A673 (cell line): ENCODE data around the gene DCAF8. TPM values are rescaled to one million over a fixed set of nuclear protein-coding genes. Genes with fewer than 3 reads are reported as not detected.

Experiments used
- BruUV-seq: library from RNA; stranded (reverse); fragments of 400-500 nt; replicated peaks from 2 replicates; lab custom pipeline; 2021; lab: Mats Ljungman, UMichigan
- CTCF ChIA-PET: fragments of 300-600 bp; sonication (Branson Sonifier 250); formaldehyde crosslinking; loops from one replicate; lab custom pipeline; 2022; ENCODE audit warnings: antibody characterized with exemption; lab: Charles Lee
- POLR2A ChIA-PET: fragments of 300-600 bp; sonication (Branson Sonifier 250); formaldehyde crosslinking; loops from one replicate; lab custom pipeline; 2022; ENCODE audit warnings: antibody characterized with exemption; ENCODE audit not compliant: low non-redundant PET; lab: Charles Lee
- DNase-seq: peaks from one replicate; pipeline ENCODE4 v3.0.0-alpha.2; 2015; ENCODE audit warnings: low spot score
- H3K27ac ChIP-seq: fragments of 200-600 bp; sonication (generic); 2 replicates; pipeline ENCODE4 v1.5.1; 2016; ENCODE audit warnings: mixed run types, low read depth, mild to moderate bottlenecking, mixed read lengths, antibody characterized with exemption, low read length; ENCODE audit not compliant: poor library complexity, severe bottlenecking
- H3K27me3 ChIP-seq: fragments of 200-600 bp; sonication (generic); replicated peaks from 2 replicates; pipeline ENCODE4 v1.6.1; 2017; ENCODE audit warnings: mixed run types, low read depth, mild to moderate bottlenecking, mixed read lengths, antibody characterized with exemption, low read length; ENCODE audit not compliant: insufficient read depth, poor library complexity
- H3K36me3 ChIP-seq: fragments of 200-600 bp; sonication (generic); 2 replicates; pipeline ENCODE4 v1.6.1; 2016; ENCODE audit warnings: mixed run types, mild to moderate bottlenecking, mixed read lengths, antibody characterized with exemption, low read length; ENCODE audit not compliant: insufficient read depth, poor library complexity, severe bottlenecking
- H3K4me1 ChIP-seq: fragments of 200-600 bp; sonication (generic); 2 replicates; pipeline ENCODE4 v1.6.1; 2017; ENCODE audit warnings: mixed run types, mild to moderate bottlenecking, mixed read lengths, antibody characterized with exemption, low read length; ENCODE audit not compliant: insufficient read depth, poor library complexity, severe bottlenecking
- H3K4me3 ChIP-seq: fragments of 200-600 bp; sonication (generic); 2 replicates; pipeline ENCODE4 v1.5.1; 2016; ENCODE audit warnings: low read depth, mixed run types, mild to moderate bottlenecking, mixed read lengths, low read length; ENCODE audit not compliant: poor library complexity, severe bottlenecking
- H3K9me3 ChIP-seq: fragments of 200-600 bp; sonication (generic); 2 replicates; pipeline ENCODE4 v1.6.1; 2016; ENCODE audit warnings: mixed run types, low read depth, mild to moderate bottlenecking, mixed read lengths, antibody characterized with exemption, low read length; ENCODE audit not compliant: poor library complexity, severe bottlenecking
- EZH2 ChIP-seq: fragments of 200-600 bp; sonication (generic); IDR thresholded peaks from 2 replicates; pipeline ENCODE4 v1.6.1; 2017; ENCODE audit warnings: borderline replicate concordance, low read depth, mild to moderate bottlenecking, mixed read lengths, antibody characterized with exemption, low read length; ENCODE audit not compliant: poor library complexity, severe bottlenecking
- intact Hi-C: fragments of 100-400 bp; cut with micrococcal nuclease; formaldehyde crosslinking; loops from one replicate; pipeline ENCODE4 v1.10.0; 2022; ENCODE audit not compliant: unreplicated experiment
- total RNA-seq: library from RNA; stranded (reverse); gene quantifications from 2 replicates; pipeline ENCODE4 v1.2.3, GENCODE V29; 2021
- TF ChIP-seq, protein P1 (sequence below): fragments of 300-800, 200-600 bp; sonication (generic); conservative IDR thresholded peaks from 2 replicates; pipeline ENCODE4 v1.5.1; 2017; ENCODE audit warnings: low read depth, mild to moderate bottlenecking, antibody characterized with exemption, low read length, moderate library complexity, mixed read lengths

The DCAF8 gene
- total RNA-seq, 1 experiment from 2014 or later: 108 TPM

DNA sequence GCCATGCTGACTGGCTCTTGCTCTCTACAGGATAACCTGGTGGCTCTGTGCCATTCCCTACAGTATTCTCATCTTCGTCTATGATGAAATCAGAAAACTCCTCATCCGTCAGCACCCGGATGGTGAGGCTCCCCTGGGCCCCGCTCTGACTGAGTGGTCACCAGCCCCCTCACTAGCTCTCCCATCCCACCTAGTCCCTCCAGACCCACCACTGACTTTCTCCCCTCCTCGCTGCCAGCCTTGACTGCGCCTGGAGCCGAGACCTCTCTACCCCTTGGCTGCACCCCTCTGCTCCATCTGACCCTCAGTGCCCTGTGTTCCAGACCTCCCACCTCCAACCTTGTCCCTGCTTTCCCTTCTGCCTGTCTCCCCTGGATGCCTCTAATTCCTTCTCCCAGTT is 76.1 kb downstream of the DCAF8 start:
- no TSS peak for BruUV-seq
- Histone ChIP-seq H3K9me3 (no peaks in the 10 kb centered on the region), H3K4me3 (no peak overlapping the region), H3K27me3 (no peaks in the 10 kb centered on the region), H3K27ac (no peak overlapping the region), H3K4me1 (no peaks in the 10 kb centered on the region), H3K36me3 (no peaks in the 10 kb centered on the region)
- POLR2A ChIA-PET: no interaction called here
- intact Hi-C loops: no loop called here
- no peak for TF ChIP-seq EZH2
- TF ChIP-seq, protein P1, sequence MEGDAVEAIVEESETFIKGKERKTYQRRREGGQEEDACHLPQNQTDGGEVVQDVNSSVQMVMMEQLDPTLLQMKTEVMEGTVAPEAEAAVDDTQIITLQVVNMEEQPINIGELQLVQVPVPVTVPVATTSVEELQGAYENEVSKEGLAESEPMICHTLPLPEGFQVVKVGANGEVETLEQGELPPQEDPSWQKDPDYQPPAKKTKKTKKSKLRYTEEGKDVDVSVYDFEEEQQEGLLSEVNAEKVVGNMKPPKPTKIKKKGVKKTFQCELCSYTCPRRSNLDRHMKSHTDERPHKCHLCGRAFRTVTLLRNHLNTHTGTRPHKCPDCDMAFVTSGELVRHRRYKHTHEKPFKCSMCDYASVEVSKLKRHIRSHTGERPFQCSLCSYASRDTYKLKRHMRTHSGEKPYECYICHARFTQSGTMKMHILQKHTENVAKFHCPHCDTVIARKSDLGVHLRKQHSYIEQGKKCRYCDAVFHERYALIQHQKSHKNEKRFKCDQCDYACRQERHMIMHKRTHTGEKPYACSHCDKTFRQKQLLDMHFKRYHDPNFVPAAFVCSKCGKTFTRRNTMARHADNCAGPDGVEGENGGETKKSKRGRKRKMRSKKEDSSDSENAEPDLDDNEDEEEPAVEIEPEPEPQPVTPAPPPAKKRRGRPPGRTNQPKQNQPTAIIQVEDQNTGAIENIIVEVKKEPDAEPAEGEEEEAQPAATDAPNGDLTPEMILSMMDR: no peak
- CTCF ChIA-PET: no interaction called here
- no peak for DNase-seq

DNA sequence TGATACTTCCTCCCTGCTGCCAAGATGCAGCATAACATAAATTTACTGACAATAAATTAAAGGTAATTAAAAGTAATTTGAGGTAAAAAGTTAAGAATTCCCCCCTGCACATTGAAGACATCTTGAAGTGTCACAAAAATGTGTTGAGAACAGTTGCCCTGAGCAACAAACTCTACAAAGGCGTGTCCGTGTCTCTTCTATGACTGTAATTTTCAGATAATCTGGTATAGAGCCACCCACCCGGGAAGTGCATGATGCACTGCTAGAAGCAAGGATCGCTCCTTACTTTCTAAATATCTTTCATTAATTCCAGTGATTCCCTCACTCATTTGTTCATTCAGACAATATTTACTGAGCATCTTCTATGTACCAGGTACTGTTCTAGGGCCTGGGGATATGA is 83.0 kb downstream of the DCAF8 start:
- intact Hi-C loops: no loop called here
- H3K4me1 ChIP-seq: no peaks in the 10 kb centered on the region
- DNase-seq: no peak
- H3K4me3 ChIP-seq: no peak overlapping the region
- BruUV-seq: no TSS peak
- TF ChIP-seq EZH2: no peak
- TF ChIP-seq, protein P1: no peak
- ChIA-PET POLR2A (no interaction called here), CTCF (no interaction called here)
- no peaks in the 10 kb centered on the region for H3K9me3 ChIP-seq
- no peaks in the 10 kb centered on the region for H3K36me3 ChIP-seq
- H3K27me3 ChIP-seq: no peaks in the 10 kb centered on the region
- H3K27ac ChIP-seq: no peak overlapping the region

DNA sequence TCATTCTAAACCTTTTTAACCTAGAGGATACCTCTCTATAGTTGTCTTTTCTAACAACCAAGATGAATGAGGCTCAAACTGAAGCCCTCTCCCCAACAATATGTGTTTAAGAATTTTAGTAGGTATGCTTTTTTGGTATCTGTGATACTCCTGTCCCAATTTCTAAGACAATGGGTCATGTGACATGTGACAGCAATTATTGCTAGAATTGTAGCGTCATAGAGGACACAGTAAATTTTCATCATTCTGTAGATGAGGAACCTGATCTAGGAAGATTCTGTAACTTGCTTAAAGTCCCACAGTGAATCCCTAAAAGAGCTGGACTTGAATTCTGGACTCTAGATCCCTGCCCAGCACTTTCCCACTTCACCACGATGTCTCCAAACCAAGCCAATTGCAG is 83.6 kb downstream of the DCAF8 start:
- BruUV-seq: no TSS peak
- no peaks in the 10 kb centered on the region for H3K4me1 ChIP-seq
- TF ChIP-seq, protein P1: no peak
- no peak for TF ChIP-seq EZH2
- no peaks in the 10 kb centered on the region for H3K9me3 ChIP-seq
- intact Hi-C loops: no loop called here
- no peaks in the 10 kb centered on the region for H3K27me3 ChIP-seq
- no peak overlapping the region for H3K27ac ChIP-seq
- CTCF ChIA-PET: no interaction called here
- DNase-seq: no peak
- POLR2A ChIA-PET: no interaction called here
- H3K36me3 ChIP-seq: no peaks in the 10 kb centered on the region
- no peak overlapping the region for H3K4me3 ChIP-seq
